Measurements from ENCODE around the gene ARHGEF33.
A peak's percentile ranks its signal among the peaks of the same experiment; 100 is the strongest.

The ARHGEF33 gene

DNA sequence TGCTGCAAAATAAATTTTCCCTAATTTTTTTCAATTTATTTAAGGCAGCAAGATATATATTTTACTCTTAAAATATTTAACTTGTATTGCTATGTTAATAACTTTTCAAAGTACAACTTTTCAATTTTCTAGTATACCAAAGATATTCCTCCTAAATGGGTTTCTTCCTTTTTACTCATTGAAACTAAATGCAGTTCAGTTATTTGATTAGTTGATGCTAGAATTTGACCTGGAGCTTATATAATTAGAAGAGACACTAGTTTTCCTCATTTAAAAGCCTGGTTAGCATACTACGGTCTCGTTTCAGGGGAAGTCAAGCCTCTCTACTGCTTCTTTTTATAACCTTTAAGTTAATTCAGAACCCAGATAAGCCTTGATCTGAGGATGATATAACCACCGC is at the start of gene ARHGEF33:
TSS of gene ARHGEF33 (plus strand) at position 301 of the 400 bp plus-strand sequence. CDS start 29,573 bp downstream, outside the sequence.
- intact Hi-C loops (cut with DNase I): no loop called here

DNA sequence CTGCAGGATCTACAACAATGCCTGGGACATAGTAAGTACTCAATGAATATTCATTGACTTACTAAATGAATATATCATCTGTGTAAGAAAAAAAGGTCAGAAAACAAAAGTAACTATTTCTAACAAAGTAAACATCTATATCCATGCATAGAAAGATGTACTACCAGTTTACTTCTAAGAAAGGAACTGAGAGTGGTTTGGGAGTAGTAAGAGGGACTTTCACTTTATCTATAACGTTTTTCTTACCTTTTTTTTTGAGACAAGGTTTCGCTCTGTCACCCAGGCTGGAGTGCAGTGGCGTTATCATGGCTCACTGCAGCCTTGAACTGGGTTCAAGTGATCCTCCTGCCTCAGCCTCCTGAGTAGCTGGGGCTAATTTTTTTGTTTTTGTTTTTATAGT is 39.6 kb upstream of the ARHGEF33 start:
- no peak for DNase-seq
- intact Hi-C loops (cut with DNase I): no loop called here

More for the DNA sequence above, at the start of gene ARHGEF33:
- DNase-seq: no peak

DNA sequence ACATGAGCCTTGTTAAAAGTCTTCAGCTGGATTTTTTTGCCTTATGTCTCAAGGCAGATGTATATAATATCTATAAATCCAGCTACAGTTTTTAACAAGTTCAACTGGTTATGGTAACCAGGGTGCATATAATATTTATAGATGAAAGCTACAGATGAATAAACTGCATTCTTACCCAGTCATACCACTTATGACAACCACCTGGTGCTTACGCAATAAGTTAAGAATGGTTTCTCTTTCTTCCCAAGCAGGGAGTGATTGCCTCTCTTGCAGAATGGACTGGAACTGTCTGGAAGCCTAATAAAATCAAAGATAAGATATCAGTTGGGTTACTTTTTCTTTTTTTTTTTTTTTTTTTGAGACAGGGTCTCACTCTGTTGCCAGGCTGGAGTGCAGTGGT is 33.5 kb upstream of the ARHGEF33 start:
- intact Hi-C loops (cut with DNase I): no loop called here
- no peak for DNase-seq

DNA sequence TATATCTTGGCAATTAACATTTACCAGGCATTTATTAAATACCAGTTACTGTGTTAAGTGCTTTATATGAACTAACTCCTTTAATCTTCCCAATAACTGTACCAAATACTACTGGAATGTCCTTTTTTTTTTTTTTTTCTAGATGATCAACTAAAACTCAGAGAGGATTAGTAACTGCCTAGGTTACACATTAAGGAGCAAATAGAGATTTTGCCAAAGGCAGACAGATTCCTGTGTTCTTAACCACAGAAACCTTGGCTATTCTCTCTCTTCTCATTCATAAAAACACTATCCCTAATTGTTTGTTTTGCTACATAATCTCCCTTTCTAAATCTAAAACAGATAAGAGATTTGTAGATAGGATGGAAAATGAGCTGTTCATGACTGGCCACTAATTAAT is 27.2 kb upstream of the ARHGEF33 start:
- intact Hi-C loops (cut with DNase I): no loop called here
- DNase-seq: no peak

- intact Hi-C loops (cut with DNase I): no loop called here
- no peak for DNase-seq
Measured at GRCh38 chr2:38863061-38863695, 26.5 kb upstream of the ARHGEF33 start.

DNA sequence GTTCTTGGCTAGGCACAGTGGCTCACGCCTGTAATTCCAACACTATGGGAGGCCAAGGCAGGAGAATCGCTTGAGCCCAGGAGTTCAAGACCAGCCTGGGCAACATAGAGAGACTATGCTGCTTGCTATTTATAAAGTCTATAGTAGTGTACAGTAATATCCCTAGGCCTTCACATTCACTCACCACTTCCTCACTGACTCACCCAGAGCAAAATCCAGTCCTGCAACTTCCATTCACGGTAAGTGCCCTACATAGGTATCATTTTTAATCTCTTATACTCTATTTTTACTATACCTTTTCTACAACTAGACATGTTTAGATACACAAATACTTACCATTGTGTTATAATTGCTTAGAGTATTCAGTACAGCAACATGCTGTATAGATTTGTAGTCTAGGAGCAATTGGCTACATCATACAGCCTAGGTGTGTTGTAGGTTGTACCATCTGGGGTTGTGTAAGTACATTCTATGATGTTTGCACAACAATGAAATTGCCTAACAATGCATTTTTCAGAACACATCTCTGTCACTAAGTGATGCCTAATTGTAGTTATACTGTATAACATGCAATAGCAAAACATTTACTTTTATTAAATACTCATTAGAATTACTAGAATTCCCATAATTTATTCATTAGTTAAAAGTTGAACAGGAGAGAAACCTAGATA is 22.8 kb upstream of the ARHGEF33 start:
- intact Hi-C loops (cut with DNase I): no loop called here
- no peak for DNase-seq

- no peak for DNase-seq
- intact Hi-C loops (cut with DNase I): no loop called here
Measured at GRCh38 chr2:38871432-38871831, 18.2 kb upstream of the ARHGEF33 start.

DNA sequence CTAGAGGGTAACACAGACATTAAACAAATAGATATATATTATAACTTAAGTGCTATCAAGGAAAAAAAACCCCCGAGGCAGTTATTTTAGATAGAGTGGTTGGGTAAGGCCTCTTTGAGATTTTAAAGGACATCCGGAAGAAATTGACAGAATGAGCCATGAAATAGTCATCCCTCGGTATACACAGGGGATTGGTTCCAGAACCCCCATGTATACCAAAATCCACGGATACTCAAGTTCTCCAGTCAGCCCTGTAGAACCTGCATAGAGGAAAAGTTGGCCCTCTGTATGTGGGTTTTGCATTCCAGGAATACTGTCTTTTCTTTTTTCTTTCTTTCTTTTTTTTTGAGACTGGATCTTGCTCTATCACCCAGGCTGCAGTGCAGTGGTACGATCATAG is 15.9 kb upstream of the ARHGEF33 start:
- intact Hi-C loops (cut with DNase I): no loop called here
- no peak for DNase-seq

DNA sequence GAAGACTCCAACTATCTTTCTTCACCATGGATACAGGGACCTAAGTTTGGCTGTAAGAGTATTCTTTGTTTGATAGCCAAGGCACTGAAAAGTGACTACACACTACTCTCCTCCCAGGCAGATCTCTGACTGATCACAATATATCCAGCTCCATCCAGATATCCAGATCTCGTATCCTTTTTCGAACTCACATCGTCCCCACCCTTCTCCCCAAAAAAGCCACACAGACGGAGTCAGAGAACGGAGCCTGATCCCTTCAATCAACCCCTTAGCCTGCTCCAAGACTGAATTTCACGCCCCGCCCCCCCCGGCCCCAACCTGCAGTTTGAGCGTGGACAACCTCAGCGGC is 14.5 kb upstream of the ARHGEF33 start:
- DNase-seq: no peak

GRCh38 chr2:38875576-38876367 is 13.9 kb upstream of the ARHGEF33 start, which contains the start of the genes DHX57 and MORN2:
Gene DHX57, minus strand, starts transcription at chr2:38875934. Its CDS starts 7,529 bp downstream, at chr2:38868405.
Gene MORN2, plus strand, starts transcription at chr2:38875976.
- peak; percentile 80 to 96 (median 92) for DNase-seq
- intact Hi-C loops (cut with DNase I): no loop called here

More for the DNA sequence above, 14.5 kb upstream of the ARHGEF33 start:
- intact Hi-C loops (cut with DNase I): no loop called here

GRCh38 chr2:38876407-38876806 is 13.3 kb upstream of the ARHGEF33 start:
- peak in 1 of 42 donors; percentile 5 for DNase-seq
- intact Hi-C loops (cut with DNase I): no loop called here

DNA sequence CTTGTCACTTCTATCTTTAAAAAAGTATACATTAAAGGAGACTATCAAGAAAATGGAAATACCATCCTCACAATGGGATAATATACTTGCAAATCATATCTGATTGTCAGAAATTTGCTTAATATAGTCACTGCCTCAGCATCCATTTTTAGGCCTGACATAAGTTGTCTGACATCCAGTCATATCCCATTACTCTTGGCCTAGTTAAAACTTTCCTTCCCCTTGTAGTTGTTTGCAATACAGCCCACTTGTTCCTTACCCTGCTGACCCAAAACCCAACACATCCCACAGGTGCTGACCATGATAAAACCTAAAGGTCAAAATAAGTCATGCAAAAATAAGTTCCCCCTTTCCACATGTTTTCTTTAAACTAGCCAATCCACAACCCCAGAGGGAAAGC is 3.6 kb upstream of the ARHGEF33 start:
- DNase-seq: no peak
- intact Hi-C loops (cut with DNase I): no loop called here

DNA sequence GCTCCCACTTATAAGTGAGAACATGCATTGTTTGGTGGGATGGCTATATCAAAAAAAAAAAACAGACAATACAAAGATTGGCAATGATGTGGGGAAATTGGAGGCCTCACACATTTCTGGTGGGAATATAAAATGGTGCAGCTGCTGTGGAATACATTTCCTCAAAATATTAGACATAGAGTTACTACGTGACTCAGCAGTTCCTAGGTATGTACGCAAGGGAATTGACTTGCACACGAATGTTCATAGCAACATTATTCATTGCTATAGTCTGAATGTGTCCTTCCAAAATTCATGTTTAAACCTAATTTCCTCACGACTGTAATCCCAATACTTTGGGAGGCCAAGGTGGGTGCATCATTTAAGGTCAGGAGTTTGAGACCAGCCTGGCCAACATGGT is 2.3 kb upstream of the ARHGEF33 start:
- no peak for DNase-seq
- intact Hi-C loops (cut with DNase I): no loop called here

DNA sequence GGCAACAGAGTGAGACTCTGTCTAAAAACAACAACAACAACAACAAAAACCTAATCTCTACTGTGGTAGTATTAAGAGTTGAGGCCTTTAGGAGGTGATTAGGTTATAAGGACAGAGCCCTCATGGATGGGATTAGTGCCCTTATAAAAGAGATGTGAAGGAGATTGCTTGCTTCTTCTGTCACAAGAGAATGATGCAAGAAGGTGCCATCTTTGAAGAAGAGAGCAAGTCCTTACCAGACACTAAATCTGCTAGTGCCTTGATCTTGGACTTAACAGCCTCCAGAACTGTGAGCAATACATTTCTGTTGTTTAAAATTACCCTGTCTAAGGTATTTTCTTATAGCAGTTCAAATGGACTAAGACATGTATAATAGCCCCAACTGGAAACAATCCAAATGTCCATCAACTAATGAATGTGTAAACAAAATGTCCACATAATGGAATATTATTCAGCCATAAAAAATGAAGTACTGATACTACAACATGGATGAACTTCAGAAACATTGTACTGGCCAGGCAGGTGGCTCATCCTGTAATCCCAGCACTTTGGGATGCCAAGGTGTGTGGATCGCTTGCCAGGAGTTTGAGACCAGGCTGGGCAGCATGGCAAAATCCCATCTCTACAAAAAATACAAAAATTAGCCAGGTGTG is 1.6 kb upstream of the ARHGEF33 start:
- no peak for DNase-seq
- intact Hi-C loops (cut with DNase I): no loop called here

DNA sequence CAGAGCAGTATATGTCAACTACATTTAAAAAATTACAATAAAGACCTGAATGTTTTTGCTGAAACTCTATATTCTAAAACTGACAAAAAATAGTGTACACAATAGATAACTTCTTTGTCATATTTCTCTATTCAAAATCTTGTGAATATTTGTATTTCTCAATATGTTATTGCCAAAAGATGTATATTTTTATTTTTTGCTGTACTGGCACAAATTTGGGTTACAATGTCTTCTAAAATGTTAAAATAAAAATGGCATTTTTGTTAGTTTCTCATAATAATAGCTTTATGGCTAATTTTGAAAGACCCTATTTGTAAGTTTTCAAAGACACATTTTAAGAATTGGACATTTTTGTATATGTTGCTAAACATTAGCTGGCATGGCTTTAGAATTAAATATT is 630 bp upstream of the ARHGEF33 start:
- no peak for DNase-seq
- intact Hi-C loops (cut with DNase I): no loop called here

GRCh38 chr2:38892819-38893218 is 3.1 kb downstream of the ARHGEF33 start:
- intact Hi-C loops (cut with DNase I): no loop called here
- DNase-seq: no peak

DNA sequence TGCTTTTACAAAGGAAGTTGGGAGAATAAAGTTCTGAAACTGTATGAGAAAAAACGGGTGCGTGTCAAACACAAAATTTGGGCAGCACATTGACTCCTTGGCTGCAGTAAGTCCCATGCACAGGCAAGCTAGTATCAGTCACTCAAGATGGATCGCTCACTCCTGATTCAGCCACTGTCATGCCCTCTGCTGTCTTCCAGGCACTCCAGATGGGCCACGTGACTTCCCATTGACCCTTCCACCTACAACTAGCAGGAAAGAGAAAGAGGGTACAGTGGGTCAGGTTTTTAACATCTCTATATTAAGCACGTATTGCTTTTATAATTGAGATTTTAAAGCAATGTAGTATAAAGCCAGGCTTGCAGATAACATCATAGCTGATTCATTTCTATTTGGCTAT is 8.6 kb downstream of the ARHGEF33 start:
- intact Hi-C loops (cut with DNase I): no loop called here
- no peak for DNase-seq

DNA sequence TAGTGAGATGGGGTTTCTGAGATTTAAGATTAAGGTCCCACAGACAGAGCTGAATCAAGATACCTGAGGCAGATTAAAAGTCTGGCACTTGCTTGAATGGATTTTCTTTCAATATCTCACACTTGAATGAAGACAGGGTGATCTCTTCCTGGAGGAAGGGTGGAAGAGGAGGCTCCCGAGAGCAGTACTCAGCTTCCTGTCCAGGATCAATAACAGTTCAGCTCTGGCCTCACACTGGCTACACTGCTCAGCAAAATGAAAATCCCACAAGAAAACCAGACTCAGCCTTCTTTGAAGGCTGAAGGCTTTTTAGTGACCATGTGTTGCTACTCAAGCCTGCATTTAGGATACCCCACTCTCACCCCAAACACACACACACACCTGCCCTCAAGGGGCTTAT is 11.1 kb downstream of the ARHGEF33 start:
- intact Hi-C loops (cut with DNase I): no loop called here
- DNase-seq: no peak

DNA sequence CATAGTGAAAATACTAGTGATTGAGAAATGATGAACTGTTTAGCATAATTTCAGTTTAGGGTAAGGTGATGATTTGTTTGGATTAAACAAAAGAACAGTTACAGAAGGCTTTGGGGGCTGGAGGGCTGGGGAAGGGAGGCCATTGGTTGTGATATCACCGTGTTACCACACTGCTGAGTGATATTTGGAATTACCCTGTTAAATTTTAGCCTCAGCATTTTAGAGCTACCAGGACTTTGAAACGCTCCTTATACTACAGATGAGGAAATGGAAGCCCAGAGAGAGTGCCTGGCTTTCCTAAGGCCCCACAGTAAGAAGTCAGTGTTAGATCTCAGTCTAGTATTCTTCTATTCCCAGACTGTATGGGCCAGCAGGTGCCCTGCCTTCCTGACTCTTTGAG is 15.6 kb downstream of the ARHGEF33 start:
- intact Hi-C loops (cut with DNase I): no loop called here
- DNase-seq: no peak

- intact Hi-C loops (cut with DNase I): no loop called here
- DNase-seq: no peak
Measured at GRCh38 chr2:38907242-38907641, 17.6 kb downstream of the ARHGEF33 start.

Data from head of caudate nucleus (tissue), 42 donors.